Measurements from ENCODE around the gene MPC1L.

MPC1L gene

DNA sequence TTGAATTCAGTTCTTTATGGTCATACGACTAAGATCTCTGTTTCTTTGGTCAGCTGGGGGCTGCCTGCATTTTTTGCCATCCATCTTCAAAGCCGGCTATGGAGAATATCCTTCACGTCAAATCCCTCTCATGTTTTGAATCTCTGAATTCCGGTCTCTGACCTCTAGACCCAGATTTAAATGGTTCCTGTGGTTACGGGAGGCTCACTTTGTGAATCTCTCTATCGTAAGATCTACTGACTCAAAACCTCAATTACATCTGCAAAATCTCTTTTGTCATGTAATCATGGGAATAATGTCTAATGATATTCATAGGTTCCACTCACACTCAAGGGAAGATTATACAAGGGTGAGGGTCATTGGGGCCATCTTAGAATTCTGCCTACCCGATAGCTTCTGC is 5.7 kb upstream of the MPC1L start:
- H3K36me3 ChIP-seq (ENCODE audit: insufficient read depth, low read length) = no peaks in the 10 kb centered on the region
- no peaks in the 10 kb centered on the region for H3F3A ChIP-seq (ENCODE audit: insufficient read depth, low read length)
- no peak overlapping the region for H3K4me2 ChIP-seq (ENCODE audit: low read length)
- H2AFZ ChIP-seq (ENCODE audit: low read length) = no peak overlapping the region
- TF ChIP-seq EZH2 (IDR thresholded peaks at IDR 0.05; ENCODE audit: borderline replicate concordance, low read length) = no peak
- TF ChIP-seq, protein P1, sequence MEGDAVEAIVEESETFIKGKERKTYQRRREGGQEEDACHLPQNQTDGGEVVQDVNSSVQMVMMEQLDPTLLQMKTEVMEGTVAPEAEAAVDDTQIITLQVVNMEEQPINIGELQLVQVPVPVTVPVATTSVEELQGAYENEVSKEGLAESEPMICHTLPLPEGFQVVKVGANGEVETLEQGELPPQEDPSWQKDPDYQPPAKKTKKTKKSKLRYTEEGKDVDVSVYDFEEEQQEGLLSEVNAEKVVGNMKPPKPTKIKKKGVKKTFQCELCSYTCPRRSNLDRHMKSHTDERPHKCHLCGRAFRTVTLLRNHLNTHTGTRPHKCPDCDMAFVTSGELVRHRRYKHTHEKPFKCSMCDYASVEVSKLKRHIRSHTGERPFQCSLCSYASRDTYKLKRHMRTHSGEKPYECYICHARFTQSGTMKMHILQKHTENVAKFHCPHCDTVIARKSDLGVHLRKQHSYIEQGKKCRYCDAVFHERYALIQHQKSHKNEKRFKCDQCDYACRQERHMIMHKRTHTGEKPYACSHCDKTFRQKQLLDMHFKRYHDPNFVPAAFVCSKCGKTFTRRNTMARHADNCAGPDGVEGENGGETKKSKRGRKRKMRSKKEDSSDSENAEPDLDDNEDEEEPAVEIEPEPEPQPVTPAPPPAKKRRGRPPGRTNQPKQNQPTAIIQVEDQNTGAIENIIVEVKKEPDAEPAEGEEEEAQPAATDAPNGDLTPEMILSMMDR (IDR thresholded peaks at IDR 0.05; ENCODE audit: low read length) = no peak
- no peaks in the 10 kb centered on the region for H3K27me3 ChIP-seq (ENCODE audit: insufficient read depth, low read length)
- no peaks in the 10 kb centered on the region for H3K4me1 ChIP-seq (ENCODE audit: insufficient read depth, low read length, severe bottlenecking)
- H4K20me1 ChIP-seq (ENCODE audit: insufficient read depth, low read length) = no peaks in the 10 kb centered on the region
- H3K27ac ChIP-seq (ENCODE audit: low read depth, low read length, poor library complexity, severe bottlenecking) = no peak overlapping the region
- H3K9me3 ChIP-seq (ENCODE audit: low read length) = no peaks in the 10 kb centered on the region
- H3K79me2 ChIP-seq (ENCODE audit: insufficient read depth, low read length) = no peaks in the 10 kb centered on the region
- H3K9ac ChIP-seq (ENCODE audit: low read length) = no peak overlapping the region
- no peaks in the 10 kb centered on the region for H3K9me2 ChIP-seq (ENCODE audit: low read depth, low read length)
- no peak overlapping the region for H3K4me3 ChIP-seq (ENCODE audit: low read depth, low read length, poor library complexity, severe bottlenecking)

DNA sequence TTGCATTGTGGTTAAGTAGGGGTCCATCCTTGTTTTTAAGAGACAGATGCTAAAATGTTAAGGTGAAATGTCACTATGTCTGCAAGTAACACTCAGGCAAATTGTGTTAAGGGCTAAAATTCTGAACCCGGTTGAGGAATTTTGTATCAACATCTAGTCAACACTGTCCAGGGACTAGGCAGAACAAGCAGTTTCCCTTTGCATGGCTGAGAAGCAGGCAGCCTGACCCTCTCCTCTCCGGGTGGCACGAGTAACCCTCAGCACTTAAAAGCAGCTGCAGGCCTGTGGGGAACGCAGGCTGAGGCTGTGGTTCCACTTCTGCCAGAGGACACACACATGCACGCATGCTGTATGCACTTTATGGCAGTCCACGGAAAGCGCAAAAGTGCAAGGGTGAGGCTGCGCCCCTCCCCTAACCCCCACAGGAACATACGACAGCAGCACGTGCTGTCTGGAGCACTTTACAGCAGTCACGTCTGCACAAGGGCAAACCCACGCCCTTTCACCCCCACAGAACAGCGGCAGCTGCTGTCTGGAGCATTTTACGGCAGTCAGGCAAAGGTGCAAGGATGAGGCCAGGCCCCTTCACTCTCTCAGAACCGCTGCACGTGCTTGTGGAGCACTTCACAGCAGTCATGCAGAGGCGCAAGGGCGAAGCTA is 619 bp upstream of the MPC1L start:
- Histone ChIP-seq H3K4me3 (ENCODE audit: low read depth, low read length, poor library complexity, severe bottlenecking) (no peak overlapping the region), H3K9me3 (ENCODE audit: low read length) (no peaks in the 10 kb centered on the region), H3K9me2 (ENCODE audit: low read depth, low read length) (no peaks in the 10 kb centered on the region), H3K4me1 (ENCODE audit: insufficient read depth, low read length, severe bottlenecking) (no peaks in the 10 kb centered on the region), H3K36me3 (ENCODE audit: insufficient read depth, low read length) (peaks cover 3% of the 10 kb centered on the region; the same call in 1 of the 2 replicates), H3K4me2 (ENCODE audit: low read length) (no peak overlapping the region), H2AFZ (ENCODE audit: low read length) (no peak overlapping the region), H3K9ac (ENCODE audit: low read length) (no peak overlapping the region), H3F3A (ENCODE audit: insufficient read depth, low read length) (no peaks in the 10 kb centered on the region), H3K79me2 (ENCODE audit: insufficient read depth, low read length) (no peaks in the 10 kb centered on the region), H3K27ac (ENCODE audit: low read depth, low read length, poor library complexity, severe bottlenecking) (no peak overlapping the region), H3K27me3 (ENCODE audit: insufficient read depth, low read length) (no peaks in the 10 kb centered on the region), H4K20me1 (ENCODE audit: insufficient read depth, low read length) (no peaks in the 10 kb centered on the region)
- no peak for TF ChIP-seq EZH2 (IDR thresholded peaks at IDR 0.05; ENCODE audit: borderline replicate concordance, low read length)
- TF ChIP-seq, protein P1 (IDR thresholded peaks at IDR 0.05; ENCODE audit: low read length) = no peak

DNA sequence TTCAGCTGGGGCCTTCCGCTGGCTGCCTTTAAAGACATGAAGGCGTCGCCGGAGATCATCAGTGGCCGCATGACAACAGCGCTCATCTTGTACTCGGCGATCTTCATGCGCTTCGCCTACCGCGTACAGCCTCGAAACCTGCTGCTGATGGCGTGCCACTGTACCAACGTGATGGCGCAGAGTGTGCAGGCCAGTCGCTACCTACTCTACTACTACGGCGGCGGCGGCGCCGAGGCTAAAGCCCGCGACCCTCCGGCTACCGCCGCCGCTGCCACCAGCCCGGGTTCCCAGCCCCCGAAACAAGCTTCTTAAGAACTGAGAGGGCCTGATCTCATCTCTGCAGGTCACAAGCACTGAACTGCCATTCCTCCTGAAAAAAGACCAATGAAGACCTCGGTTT is 437 bp downstream of the MPC1L start:
- H3K4me2 ChIP-seq (ENCODE audit: low read length) = no peak overlapping the region
- H2AFZ ChIP-seq (ENCODE audit: low read length) = no peak overlapping the region
- no peak overlapping the region for H3K27ac ChIP-seq (ENCODE audit: low read depth, low read length, poor library complexity, severe bottlenecking)
- no peaks in the 10 kb centered on the region for H3K9me2 ChIP-seq (ENCODE audit: low read depth, low read length)
- H3K4me1 ChIP-seq (ENCODE audit: insufficient read depth, low read length, severe bottlenecking) = no peaks in the 10 kb centered on the region
- H3K4me3 ChIP-seq (ENCODE audit: low read depth, low read length, poor library complexity, severe bottlenecking) = no peak overlapping the region
- peaks cover 12% of the 10 kb centered on the region; the same call in 1 of the 2 replicates for H3K36me3 ChIP-seq (ENCODE audit: insufficient read depth, low read length)
- H4K20me1 ChIP-seq (ENCODE audit: insufficient read depth, low read length) = no peaks in the 10 kb centered on the region
- no peaks in the 10 kb centered on the region for H3K79me2 ChIP-seq (ENCODE audit: insufficient read depth, low read length)
- no peak for TF ChIP-seq EZH2 (IDR thresholded peaks at IDR 0.05; ENCODE audit: borderline replicate concordance, low read length)
- TF ChIP-seq, protein P1 (IDR thresholded peaks at IDR 0.05; ENCODE audit: low read length) = no peak
- no peaks in the 10 kb centered on the region for H3F3A ChIP-seq (ENCODE audit: insufficient read depth, low read length)
- no peak overlapping the region for H3K9ac ChIP-seq (ENCODE audit: low read length)
- no peaks in the 10 kb centered on the region for H3K9me3 ChIP-seq (ENCODE audit: low read length)
- H3K27me3 ChIP-seq (ENCODE audit: insufficient read depth, low read length) = no peaks in the 10 kb centered on the region
